SIG-M5 (cell line): ENCODE measurements around the gene DCTN4.

ENCODE experiments used
- DNase-seq: peaks from one replicate; lab custom pipeline; 2025; lab: John Stamatoyannopoulos, UW

The DCTN4 gene

DNA sequence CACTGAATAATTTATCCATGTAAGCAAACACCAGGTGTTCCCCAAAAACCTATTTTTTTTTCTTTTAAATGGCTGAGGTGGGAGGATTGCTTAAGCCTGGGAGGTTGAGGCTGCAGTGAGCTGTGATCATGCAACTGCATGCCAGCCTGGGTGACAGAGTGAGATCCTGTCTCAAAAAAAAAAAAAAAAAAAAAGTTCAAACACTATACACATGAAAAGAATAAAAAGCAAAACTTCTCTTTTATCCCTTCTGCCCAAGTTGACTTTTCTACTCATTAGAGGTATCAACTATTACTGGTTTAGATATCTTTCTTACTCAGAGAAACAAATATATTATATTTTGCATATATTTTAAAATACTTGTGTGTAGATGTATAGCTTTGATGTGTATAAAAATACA lies 17.8 kb downstream of the DCTN4 start:
- DNase-seq: no peak

DNA sequence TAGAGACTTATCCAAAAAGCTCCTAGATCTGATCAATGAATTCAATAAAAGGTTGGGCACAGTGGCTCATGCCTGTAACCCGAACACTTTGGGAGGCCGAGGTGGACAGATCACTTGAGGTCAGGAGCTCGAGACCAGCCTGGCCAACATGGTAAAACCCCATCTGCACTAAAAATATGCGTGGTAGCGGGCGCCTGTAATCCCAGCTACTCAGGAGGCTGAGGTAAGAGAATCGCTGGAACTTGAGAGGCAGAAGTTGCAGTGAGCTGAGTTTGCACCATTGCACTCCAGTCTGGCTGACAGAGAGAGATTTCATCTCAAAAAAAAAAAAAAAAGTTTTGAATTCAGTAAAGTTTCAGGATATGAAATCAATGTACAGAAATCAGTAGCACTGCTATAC lies 20.0 kb downstream of the DCTN4 start:
- no peak for DNase-seq

DNA sequence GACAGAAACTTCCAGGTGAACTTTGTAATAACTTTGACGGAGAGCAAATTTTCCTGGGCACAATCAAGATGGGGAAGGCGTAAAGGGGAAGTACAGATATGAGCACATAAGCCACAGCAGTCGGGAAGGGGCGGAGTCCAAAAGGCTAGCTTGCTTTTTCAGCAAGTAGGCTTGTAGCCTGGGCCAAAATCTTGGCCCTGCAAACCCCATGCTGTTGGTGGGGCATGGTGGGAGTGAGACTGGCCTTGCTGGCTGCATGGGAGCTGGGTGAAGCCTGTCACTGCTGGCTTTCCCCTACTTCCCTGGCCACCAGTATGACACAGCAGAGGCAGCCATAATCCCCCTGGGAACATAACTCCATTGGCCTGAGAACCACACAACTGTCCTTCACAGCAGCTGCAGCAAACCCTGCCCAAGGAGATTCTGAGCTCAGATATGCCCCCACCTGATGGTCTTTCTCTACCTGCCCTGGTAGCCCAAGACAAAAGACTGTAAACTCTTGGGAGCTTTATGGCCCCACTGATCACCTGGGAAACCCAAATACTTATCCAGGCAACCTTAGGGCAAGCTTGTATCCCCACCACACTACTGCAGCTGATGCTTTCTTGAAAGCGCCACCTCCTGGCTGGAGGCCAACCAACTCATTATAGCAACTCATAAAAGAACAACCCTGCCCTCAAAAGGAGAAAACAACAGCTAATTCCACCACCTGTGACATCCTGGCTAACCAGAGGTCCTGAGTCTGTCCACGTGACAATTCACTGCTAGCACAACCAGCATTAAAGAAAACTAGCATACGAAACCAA lies 24.0 kb downstream of the DCTN4 start:
- peak; percentile 55 for DNase-seq

- no peak for DNase-seq
Observed at GRCh38 chr5:150731669-150732242, 27.1 kb downstream of the DCTN4 start.

DNA sequence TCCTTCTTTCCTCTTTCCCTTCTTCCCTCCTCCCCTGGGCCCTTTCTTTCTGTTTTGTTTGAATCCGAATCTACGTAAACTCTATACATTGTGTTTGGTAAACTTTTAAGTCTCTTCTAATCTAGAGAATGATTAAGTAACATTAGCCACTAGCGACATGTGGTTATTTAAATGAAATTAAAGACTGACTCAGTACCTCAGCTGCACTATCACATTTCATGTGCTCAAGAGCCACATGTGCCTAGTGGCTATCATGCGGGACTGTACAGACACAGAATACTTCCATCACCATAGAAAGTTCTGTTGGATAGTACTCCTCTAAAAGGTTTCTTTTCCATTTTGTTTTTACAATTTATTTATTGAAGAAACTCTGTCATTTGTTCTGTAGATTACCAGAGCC lies 29.0 kb downstream of the DCTN4 start:
- no peak for DNase-seq

GRCh38 chr5:150723845-150724244 lies 35.0 kb downstream of the DCTN4 start:
- DNase-seq: no peak

DNA sequence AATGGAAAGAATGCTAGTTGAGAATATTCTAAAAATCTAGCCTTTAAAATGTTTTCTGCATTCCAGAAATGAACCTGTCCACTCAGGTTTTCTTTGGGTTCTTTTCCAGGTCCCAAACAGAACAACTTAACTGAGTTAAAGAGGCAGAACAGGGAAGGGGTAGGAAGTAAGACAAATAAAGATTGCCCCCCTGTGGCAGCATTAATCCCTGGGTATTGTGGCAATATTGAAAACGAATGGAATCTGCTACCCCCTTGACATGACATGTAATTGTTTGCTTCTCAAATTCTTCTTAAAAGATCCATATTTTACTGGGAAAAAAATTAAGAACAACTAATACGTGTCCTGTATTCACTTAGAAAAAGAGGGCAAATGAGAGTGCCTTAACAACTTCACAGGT lies 48.7 kb downstream of the DCTN4 start:
- DNase-seq: no peak

- DNase-seq: no peak
Observed at GRCh38 chr5:150706776-150707390, 51.9 kb downstream of the DCTN4 start.

DNA sequence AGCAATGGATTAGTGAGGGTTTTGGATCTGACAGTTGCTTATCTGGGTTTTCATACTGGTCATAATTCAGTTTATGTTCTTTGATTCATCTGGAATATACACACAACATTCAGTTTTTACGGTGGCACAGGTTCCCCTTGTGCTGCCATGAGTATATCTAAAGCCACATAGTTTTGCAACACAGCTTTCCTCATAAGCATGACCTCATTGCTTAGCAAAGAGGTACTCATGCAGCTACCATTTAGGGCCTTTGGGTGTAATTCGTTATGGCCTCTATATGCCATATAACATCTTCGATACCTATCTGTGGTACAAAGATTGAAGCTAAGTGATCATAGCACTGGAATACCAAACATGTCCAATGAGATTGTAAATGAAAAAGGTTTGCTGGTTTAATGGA lies 55.1 kb downstream of the DCTN4 start:
- peak; percentile 4 for DNase-seq

GRCh38 chr5:150700594-150701377 lies 58.0 kb downstream of the DCTN4 start, which contains the start of gene RBM22:
Gene RBM22, minus strand, starts transcription at chr5:150701062. Its CDS starts 77 bp downstream, at chr5:150700985.
- peak; percentile 47 for DNase-seq

DNA sequence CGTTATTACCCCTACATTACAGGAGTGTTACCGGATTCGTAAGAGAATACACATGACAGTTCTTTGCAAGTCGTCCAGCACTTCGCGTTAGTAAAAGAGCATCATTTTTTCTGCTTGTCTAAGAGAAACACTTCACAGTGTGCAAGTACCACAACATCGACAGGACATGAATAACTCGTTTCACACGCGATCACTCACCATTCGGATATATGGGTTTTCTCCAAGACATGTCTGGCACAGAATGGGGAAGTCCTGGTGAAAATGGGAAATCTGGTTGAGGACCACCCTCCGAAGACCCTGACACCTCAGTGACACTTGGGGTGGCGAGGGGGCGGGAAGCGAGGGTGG lies 58.6 kb downstream of the DCTN4 start:
- no peak for DNase-seq

DNA sequence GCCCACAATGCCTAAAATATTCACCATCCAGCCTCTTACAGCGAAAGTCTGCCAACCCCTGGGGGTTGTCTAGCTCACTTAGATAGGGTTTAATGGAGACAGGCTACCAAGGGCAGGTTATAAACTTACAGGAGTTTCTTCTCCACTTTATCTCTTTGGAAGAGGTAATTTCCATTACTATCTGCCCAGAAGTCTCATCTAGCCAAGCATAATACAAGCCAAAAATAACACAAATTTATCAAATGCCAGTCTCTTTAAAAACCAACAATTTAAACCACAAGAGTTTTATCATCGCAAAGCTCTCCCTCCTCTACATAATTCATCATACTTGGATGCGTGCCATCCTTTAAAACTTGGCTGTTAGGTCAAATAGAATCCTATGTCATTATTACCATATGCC lies 64.2 kb downstream of the DCTN4 start:
- DNase-seq: no peak

- no peak for DNase-seq
Observed at GRCh38 chr5:150692276-150692675, 66.5 kb downstream of the DCTN4 start.

DNA sequence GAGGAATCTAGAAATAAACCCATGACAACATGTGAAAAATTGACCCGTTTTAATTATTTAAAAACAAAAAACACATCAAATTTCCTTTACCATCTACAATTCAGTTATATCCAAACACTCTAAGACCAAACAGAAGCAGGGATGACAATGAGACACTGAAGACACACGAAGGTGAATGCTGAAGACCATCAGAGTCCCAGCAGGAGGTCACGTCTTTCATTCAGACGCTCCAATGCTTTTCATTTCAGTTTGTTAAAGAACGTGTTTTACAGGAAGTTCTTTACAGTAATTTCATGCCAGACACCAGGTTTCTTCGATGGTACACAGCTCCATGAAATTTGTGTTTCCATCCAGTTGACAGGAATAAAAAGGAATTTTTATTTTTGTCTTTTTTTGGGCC lies 68.1 kb downstream of the DCTN4 start:
- no peak for DNase-seq

GRCh38 chr5:150689120-150689519 lies 69.7 kb downstream of the DCTN4 start:
- no peak for DNase-seq

DNA sequence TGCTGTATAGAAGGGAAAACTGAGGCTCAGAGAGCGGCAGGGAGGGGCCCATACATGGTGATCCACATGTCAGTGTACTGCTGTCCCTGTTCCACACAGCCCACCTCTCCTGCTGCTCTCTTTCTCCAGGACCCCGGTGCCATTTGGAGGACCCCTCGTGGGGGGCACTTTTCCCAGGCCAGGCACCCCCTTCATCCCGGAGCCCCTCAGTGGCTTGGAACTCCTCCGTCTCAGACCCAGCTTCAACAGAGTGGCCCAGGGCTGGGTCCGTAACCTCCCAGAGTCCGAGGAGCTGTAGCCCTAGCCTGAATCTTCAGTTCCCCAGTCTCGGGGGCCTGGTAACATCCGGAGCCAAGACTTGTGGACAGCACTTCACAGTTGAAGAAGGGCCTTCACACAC lies 82.2 kb downstream of the DCTN4 start:
- DNase-seq: no peak

DNA sequence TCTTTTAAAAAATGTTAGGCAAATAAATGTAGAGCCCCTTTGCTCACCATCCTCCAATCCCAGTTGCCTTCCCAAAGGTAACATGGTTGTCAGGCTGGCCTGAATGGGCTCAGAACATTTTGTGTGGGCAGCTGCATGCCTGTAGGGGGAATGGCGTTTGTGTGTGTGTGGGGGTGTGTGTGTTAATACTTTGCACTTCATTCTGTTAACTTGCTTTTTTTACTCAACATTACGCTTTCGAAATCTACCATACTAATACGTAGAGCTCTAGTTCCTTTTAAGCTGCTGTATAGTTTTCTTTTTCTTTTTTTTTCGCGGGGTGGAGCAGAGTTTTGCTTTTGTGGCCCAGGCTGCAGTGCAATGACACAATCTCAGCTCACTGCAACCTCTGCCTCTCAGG lies 83.7 kb downstream of the DCTN4 start:
- DNase-seq: no peak

- no peak for DNase-seq
Observed at GRCh38 chr5:150674341-150674821, 84.4 kb downstream of the DCTN4 start.

DNA sequence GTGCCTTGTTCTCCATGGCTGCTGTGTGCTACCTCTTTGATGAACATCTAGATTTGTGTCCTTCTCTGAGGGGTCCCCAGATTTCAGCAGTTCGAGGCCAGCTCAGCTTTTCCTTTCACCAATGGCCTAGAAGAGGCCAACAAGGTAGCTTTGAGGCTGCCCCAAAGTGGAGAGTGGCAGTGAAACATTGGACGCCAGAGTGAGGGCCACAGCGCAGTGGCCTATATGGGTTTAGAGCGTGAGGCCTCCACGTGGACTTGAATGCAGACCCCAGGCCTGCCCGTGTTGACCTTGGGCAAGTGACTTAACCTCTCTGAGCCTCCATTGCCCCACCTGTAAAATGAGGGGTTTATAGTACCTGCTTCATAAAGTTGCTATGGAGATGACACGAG lies 85.9 kb downstream of the DCTN4 start:
- no peak for DNase-seq

GRCh38 chr5:150672237-150672883 lies 86.5 kb downstream of the DCTN4 start:
- no peak for DNase-seq

GRCh38 chr5:150671509-150672236 lies 87.1 kb downstream of the DCTN4 start:
- DNase-seq: no peak
